NCI-H345 treated with DMSO at 0.1 percent for 48 hours (cell line): ENCODE measurements around the gene MBD4.
"Not testable (repeated sequence)": the region's sequence is repeated elsewhere in the genome, so short reads cannot be mapped to it uniquely, and the experiment has no call there.

Source experiments
- DNase-seq: peaks from one replicate; lab custom pipeline; 2025; ENCODE audit not compliant: unreplicated experiment; lab: John Stamatoyannopoulos, UW

The MBD4 gene

DNA sequence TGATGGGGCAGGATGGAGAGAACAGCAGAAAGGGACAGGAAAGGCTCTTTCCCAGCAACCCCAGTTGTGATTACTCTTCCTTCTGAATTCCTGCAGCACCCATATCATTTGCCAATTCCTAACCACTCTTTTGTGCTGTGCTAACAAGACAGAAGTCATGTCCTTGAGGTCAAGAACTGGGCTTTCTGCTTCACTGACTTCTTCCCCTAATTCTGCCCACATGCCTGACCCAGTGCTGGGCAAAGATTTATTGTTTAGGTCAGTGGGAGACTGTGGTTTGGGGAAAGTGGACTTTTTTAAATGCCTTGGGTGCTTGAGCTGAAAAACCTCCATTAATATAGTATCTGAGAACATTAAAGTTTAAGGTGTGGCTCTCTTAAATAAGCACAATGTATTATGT is 7.1 kb downstream of the MBD4 start:
- no peak for DNase-seq

- DNase-seq: no peak
Measured at GRCh38 chr3:129432036-129432435, 7.7 kb downstream of the MBD4 start.

DNA sequence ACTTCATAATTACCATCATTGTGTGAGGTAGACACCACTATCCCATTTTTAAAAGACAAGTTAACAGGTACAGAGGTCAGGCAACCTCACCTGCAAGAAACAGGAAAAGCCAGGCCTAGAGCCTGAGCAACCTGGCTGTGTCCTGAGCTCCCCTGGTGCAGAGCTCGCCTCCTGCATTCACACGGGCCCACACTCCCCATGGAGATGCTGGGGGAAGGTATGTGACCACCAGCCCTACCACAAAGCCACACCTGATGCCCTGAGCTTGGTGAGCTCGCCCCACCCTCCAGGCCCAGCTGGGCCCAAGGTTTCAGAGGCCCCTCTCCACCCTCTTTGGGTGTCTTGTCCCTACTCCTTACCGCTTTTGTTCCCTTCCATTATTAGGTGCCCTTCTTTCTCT is 10.1 kb downstream of the MBD4 start:
- no peak for DNase-seq

DNA sequence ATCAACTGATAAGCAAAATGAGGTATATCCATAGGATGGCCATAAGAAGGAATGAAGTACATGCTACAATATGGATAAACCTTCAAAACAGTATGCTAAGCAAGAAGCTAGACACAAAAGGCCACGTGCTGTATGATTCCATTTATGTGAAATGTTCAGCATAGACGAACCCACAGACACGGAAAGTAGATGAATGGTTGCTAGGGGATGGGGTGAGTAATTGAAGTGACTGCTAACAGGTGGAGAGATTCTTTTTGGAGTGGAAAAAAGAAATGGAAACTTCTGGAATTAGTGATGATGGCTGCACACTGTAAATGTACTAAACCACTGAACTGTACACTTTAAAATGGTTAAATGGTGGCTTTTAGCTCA is 10.7 kb downstream of the MBD4 start:
- no peak for DNase-seq

GRCh38 chr3:129428376-129429079 is 11.2 kb downstream of the MBD4 start, which contains the start of gene EFCAB12:
TSS of gene EFCAB12 (minus strand) at chr3:129428636. CDS start at chr3:129428488, 148 bp downstream.
- DNase-seq: peak; percentile 60

DNA sequence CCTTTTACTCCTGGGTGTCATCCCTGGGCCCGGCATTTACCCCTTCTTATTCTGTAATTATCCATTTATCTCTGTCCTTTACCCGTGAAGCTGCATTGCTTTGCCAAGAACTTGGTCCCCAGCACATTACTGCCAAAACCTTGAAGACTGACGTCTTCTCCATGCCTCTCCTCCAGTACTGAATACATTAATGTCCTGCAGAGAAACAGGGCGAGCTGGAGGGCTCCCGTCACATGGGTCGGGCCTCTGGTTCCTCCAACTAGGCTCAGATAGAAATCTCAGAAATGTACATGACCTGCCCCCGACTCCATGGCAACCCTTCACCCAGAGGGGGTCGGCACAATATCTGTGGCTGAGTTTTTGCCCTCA is 11.8 kb downstream of the MBD4 start:
- DNase-seq: no peak

DNA sequence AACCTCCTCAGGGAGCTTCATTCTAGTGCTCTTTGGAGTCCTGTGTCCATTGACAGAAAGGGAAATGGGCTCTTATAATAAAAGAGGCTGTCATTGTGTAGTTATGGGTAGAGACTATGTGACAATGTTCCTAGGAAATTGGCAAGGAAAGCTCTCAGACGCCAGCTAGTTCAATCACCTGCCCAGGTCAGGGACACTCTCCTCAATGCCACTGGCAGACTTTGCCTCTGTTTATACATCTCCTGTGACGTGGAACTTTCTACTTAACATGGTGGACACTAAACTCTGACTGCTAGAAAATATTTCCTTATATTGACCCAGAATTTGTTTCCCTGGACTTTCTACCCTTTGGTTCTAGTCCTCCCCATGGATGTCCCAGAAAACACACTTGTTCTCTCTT is 14.1 kb downstream of the MBD4 start:
- DNase-seq: no peak

DNA sequence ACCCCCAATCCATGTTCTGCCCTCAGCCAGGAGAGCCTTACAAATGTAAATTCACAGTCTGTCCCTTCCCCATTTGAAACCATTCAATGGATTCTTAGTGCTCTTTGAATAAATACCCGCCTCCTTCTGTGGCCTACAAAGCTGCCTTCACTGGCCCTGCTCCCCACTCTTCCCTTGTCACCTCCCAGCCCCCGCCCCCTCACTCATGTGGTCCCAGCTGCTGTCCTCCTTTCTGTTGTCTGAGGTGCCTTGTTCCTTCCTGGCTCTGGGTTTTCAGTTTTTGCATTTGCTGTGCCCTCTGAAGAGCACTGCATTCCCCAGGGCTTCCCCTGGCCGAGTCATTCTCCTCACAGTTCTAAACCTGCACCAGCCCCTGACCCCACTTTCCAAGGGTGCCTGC is 14.5 kb downstream of the MBD4 start:
- no peak for DNase-seq

DNA sequence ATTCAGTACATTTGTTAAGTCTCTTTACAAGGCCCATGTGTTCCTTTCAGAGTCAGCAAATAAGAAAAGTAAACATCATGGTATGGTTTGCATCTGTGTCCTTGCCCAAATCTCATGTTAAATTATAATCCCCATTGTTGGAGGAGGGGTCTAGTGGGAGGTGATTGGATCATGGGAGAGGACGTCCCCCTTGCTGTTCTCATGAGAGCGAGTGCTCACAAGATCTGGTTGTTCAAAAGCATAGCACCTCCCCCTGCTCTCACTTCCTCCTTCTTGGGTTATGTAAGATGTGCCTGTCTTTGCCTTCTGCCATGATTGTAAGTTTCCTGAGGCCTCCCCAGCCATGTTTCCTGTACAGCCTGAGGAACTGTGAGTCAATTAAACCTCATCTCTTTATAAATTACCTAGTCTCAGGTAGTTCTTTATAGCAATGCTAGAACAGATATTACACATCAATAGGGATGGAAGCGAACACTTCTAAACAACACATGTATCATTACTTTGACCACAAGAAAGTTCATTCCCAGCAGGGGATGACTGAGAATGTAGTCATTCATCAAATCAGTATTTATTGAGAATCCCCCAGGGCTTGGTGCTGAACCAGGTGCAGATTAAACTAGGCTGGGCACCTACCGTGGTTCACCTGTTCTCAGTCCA is 15.4 kb downstream of the MBD4 start:
- DNase-seq: no peak

DNA sequence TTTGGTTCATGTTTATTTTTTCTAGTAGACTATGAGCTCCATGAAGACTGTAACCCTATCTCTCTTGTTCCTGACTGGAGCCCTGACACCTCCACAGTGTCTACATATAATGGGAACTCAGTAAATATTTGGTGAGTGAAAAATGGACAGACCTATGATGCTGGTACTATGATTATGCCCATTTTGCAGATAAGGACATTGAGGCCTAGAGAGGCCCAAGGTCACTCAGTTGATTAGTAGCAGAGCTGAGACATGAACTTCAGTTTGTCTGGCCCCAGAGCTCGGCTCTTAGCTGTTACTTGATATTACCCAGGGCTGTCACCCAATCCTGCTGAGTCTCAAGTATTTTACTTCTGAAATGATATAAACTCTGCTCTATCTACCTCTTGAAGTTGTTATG is 16.9 kb downstream of the MBD4 start:
- no peak for DNase-seq

DNA sequence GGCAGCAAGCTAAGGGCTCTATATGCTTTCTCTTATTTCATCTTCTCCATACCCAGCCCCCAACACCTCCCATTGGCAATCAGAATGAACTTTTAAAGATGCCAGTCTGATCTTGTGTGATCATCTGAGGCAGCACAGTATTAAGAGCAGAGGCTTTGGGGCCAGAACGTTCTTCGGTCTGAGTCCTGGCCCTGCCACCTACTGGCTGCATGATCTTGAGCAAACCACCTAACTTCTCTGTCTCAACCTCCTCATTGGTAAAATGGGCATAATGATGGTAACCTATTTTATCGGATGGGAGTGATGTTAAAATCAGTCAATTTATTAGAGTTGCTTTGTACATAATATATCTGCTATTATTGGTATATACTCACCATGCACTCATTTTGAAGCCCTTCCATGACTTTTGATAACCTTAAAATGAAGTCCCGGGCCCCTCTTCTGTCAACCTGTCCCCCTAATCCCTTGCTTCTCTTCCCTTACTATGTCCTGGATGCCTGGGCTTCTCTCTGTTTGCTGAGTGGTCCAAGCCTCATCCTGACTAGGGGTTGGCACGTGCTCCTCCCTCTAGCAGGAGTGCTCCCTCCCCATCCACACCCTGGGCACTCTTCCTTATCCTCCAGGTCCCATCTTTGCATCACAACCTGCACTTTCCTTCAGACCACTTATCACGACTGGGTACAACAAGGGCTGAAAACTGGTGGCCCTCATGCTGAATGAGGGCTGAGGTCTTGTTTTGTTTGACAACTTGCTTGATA is 17.6 kb downstream of the MBD4 start:
- no peak for DNase-seq

- no peak for DNase-seq
Measured at GRCh38 chr3:129421236-129421883, 18.4 kb downstream of the MBD4 start.

- DNase-seq: no peak
Measured at GRCh38 chr3:129419476-129419875, 20.3 kb downstream of the MBD4 start.

DNA sequence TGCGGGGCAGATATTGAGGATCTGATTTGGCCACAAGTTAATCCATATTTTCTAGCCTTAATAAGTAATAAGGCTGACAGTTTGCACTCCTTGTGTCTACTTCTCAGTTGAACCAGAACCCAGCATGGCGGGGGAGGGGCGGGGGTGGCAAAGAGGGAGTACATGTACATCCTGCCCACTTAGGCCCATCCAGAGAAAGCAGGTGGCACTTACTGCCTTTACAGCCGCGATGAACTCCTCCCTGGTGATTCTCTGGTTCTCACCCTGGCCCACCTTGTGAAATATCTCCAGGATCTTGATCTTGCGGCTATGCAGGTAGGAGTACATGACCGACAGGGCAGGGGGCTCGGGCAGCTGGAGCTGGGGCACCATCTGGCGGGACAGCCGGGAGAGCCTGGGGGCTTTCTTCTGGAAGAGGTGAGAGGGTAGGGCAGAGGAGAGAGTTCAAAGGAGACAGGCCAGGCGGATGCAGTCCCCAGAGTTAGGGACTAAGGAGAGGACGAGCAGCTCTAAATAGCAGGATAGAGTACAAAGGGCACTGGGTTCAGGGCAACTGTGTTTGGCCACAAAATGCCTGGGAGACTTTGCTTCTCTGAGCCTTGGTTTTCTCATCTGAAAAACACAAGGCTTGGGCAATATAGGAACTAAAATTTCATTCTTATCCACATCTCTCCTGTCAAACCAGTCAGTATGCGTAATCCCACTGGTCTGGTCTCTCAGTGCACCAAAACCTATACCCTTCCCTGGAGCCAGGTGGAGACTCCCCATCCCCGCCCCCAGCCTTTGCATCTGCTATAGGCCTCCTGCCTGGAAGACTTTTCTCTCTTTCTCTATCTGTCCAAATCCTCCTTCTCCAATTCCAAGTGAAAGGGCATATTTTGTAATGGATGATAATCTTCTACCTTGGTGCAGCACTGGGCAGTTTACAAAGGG is 21.4 kb downstream of the MBD4 start:
- no peak for DNase-seq

DNA sequence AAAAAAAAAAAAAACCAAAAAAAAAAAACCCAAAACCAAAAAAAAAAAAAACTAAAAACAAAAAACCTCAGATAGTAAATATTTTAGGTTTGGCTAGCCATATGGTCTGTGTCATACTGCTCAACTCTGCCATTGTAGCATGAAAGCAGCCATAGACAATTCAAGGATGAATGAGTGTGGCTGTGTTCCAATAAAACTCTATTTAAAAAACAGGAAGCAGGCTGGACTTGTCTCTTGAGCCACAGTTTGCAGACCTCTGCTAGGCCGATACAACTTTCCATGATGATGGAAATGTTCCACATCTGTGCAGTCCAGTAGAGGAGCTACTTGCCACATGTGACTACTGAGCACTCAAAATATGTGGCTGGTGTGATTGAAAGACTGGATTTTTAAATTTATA is 22.4 kb downstream of the MBD4 start:
- DNase-seq: no peak

DNA sequence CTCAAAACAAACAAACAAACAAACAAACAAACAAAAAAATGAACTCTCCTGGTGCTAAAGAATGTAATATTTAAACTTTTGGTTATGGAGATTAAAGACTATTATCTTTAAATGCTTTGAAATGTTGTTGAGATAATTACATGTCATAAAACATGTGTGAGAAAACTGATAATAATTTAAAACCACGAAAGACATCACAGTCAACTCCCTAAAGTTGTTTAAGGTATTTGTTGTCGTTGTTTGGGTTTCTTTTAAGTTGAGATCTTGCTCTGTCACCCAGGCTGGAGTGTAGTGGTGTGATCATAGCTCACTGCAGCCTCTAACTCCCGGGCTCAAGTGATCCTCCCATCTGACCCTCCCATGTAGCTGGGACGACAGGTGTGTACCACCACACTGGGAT is 23.3 kb downstream of the MBD4 start:
- no peak for DNase-seq

GRCh38 chr3:129415830-129416229 is 23.9 kb downstream of the MBD4 start:
- no peak for DNase-seq

- no peak for DNase-seq
Measured at GRCh38 chr3:129415378-129415777, 24.4 kb downstream of the MBD4 start.

DNA sequence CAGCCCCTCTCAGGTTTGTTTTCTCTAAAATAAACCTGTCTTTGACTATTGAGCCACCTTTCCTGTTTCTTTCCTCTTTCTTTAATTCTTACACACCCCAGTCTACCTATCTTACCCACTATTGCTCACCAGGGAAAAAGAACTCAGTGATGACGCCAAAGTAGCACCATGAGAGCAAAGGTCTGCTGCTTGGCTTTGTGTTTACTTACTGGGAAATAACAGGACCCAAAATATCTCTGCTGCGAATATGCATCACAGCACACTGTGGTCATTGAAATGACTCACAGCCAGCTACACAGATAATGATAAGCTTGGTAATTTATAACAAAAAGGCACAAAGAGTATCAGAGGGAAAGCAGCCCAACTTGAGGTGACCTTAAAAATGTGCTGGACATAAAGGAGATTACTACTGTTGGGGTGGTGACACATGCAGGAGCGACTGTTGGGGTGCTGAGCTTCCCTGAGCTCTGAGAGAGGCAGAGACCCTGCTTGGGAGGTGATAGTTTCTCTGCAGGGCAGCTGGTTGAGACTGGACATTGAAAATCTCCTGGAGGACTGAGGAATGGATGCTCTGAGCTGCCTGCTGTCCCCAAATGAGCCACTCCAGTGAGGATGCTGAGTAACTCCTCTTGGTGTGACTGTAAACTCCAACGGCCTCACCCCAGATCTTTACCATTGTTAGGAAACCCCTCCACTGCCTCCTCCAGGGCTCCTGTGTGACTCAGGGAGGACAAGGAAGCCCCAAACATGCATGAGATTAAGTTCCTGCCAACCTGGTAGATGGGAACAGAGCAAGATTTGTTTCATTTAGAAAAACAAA is 25.9 kb downstream of the MBD4 start:
- no peak for DNase-seq

- DNase-seq: not testable (repeated sequence)
Measured at GRCh38 chr3:129413238-129413637, 26.5 kb downstream of the MBD4 start.
